RWPE1 (cell line): ENCODE measurements around the gene SOCS3.
A peak's percentile ranks its signal among the peaks of the same experiment; 100 is the strongest.

Source experiments
- CTCF ChIA-PET: fragments of 350-600 bp; sonication (Branson Sonifier 250); formaldehyde crosslinking; extraction: SDS; loops from one replicate; lab custom pipeline; 2021; lab: Yijun Ruan, JAX
- POLR2A ChIA-PET: fragments of 400-600 bp; formaldehyde crosslinking; extraction: SDS; loops from one replicate; lab custom pipeline; 2020; ENCODE audit warnings: antibody characterized with exemption; ENCODE audit not compliant: low non-redundant PET; lab: Yijun Ruan, JAX
- DNase-seq: peaks from one replicate; pipeline ENCODE4 v3.0.0; 2012; ENCODE audit warnings: low spot score
- H3K27ac ChIP-seq: fragments of 450-650 bp; 2 replicates; pipeline ENCODE4 v1.5.1; 2017
- TF ChIP-seq, protein P1 (sequence below): fragments of 450-650 bp; conservative IDR thresholded peaks from 2 replicates; pipeline ENCODE4 v1.5.1; 2017; ENCODE audit warnings: low read depth, mild to moderate bottlenecking

SOCS3 gene

DNA sequence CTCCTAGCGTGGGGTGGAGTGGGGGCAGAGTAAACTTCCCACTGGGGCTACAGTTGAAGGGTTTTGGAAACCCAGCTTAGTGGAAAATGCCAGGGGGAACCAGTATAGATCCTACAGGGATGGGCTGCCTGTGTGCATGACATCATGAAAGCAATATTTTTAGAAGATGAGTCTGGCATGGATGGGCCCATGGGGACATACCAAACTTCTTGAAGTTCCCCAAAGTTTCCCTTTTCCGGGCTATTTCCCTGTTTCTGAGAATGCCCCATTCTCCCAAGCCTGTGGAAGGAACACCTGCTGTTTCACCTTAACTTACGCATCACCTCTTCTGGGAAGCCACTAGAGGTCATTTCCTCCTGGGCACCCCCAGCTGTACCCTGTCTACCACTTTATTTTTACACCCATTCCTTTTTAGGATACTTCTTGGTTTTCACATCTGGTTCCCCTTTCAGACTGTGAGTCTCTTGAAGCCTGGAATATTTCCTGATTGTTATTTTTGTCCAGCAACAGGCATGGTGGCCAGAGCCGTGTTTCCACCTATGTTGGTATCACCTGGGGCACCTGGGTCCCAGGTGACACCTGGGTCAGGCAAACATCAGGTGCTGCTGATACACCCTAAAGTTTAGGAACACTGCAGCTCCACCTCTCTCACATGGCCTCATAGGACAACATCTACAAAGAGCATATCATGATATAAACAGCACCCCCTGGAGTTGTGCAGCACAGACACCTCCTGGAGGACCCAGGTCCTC lies 9.8 kb downstream of the SOCS3 start:
- POLR2A ChIA-PET: no interaction called here
- CTCF ChIA-PET: no interaction called here

DNA sequence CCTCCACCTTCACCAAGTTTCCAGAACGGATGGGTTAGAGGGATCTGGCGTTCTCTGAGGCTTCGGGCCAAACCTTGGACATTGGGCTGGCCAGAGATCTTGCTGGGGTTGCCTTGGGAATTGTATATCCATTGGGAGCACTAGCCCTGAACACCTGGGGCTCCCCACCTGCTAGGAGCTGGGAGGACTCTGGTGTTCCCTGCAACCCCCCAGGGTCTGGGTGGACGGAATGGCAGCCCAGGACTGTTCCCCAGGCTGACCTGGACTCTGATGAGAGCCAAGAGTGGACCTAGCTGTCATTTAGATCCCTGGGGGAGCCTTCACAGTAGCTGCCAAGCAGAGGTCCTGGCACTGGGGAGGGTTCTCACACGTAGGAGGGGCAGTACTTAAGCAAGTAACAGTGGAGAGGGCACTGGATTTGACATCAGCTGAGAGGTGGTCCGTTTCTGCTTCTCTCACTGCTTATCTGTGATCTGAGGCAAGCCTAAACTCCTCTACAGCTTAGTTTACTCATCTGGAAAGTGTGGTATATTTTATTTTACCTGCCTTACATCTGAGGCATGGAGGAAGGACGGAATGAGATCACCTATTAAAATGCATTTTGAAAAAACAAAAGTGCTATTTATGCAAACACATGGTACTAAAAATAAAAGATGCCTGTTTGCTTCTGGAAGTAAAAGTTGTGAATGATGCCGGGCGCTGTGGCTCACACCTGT lies 11.7 kb downstream of the SOCS3 start:
- H3K27ac ChIP-seq: no peak overlapping the region
- TF ChIP-seq, protein P1, sequence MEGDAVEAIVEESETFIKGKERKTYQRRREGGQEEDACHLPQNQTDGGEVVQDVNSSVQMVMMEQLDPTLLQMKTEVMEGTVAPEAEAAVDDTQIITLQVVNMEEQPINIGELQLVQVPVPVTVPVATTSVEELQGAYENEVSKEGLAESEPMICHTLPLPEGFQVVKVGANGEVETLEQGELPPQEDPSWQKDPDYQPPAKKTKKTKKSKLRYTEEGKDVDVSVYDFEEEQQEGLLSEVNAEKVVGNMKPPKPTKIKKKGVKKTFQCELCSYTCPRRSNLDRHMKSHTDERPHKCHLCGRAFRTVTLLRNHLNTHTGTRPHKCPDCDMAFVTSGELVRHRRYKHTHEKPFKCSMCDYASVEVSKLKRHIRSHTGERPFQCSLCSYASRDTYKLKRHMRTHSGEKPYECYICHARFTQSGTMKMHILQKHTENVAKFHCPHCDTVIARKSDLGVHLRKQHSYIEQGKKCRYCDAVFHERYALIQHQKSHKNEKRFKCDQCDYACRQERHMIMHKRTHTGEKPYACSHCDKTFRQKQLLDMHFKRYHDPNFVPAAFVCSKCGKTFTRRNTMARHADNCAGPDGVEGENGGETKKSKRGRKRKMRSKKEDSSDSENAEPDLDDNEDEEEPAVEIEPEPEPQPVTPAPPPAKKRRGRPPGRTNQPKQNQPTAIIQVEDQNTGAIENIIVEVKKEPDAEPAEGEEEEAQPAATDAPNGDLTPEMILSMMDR: no peak
- ChIA-PET CTCF (no interaction called here), POLR2A (no interaction called here)
- no peak for DNase-seq

More for the DNA sequence above, 9.8 kb downstream of the SOCS3 start:
- no peak for DNase-seq
- no peak overlapping the region for H3K27ac ChIP-seq
- TF ChIP-seq, protein P1: no peak

DNA sequence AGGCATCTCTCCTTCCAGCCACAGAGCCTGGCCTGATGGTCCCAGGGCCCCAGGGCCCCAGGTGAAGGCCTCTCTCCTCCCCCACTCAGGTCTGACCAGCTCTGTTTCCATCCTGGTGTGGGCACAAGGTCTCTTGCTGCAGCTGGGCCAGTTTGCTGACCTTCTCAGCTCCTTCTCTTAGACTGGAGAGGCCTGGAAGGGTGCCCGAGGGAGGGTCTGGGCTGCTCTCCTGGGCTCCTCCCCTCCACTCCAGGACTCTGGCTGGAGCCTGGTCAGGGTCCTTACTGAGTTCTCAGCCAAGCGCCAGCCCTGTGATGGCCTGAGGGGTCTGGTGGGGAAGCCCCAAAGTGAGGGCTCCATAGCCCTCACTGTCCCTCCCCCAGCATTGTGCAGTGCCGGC lies 12.4 kb downstream of the SOCS3 start:
- TF ChIP-seq, protein P1: no peak
- H3K27ac ChIP-seq: no peak overlapping the region
- POLR2A ChIA-PET: no interaction called here
- no peak for DNase-seq
- CTCF ChIA-PET: no interaction called here

DNA sequence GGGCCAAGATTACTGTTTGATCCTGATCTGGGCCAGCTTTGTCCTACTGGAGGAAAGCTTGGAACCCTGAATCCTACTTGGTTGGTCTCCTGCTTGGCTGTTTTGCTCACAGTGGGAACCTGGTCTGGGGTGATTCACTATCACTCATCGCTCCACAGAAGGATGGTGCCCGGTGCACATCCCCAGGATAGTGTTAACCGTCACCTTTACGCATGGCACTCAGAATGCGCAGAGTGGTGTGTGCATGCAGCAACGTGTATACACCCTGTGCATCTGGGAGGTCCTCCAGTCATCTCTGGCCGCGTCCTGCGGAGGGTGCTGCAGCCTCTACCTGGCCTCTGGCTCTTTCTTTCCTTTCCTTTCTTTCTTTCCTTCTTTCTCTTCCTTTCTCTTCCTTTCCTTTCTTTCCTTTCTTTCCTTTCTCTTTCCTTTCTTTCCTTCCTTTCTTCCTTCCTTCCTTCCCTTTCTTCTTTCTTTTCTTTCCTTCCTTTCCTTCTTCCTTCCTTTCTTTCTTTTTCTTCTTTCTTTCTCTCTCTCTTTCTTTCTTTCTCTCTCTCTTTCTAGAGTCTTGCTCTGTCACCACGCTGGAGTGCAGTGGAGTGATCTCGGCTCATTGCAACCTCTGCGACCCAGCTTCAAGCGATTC lies 13.1 kb downstream of the SOCS3 start:
- CTCF ChIA-PET: interaction anchor here (0.6 kb wide), 2 partner anchors 10 to 56 kb away, joined by 3 read pairs; no protein-coding TSS in a partner anchor
- DNase-seq: peak; percentile 27
- POLR2A ChIA-PET: no interaction called here
- H3K27ac ChIP-seq: no peak overlapping the region
- TF ChIP-seq, protein P1: no peak

DNA sequence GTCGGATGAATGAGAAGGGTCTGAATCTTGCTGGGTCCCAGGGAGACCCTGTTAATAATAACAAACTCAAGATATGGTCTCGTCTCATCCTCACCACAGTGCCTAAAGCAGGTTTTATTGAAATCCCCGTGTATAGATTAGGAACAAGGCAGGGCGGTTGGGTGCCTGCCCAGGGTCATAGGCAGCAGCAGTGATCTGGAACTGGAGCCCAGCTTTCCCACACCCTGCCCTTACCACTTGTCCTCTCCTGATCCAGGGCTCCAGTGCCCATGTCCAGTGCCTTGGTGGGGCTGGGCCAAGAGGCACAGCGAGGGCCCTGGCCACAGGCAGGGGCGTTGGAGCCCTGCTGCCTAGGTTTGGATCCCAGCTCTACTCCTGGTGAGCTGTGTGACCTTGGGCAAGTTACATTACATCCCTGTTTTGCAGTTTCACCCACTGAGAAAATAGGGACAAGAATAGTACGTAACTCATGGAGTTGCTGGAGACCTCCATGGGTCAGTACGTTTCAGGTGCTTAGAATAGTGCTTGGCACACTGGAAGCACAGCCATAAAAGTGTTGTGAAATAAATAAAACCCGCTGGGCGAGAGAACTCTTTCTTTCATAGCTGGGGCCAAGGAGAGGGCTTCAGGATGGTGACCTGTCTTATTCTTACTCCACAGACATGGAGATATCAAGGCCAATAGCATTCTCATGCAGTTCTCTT lies 13.9 kb downstream of the SOCS3 start:
- DNase-seq: no peak
- CTCF ChIA-PET: interaction anchor here (0.6 kb wide), 2 partner anchors 9 to 55 kb away, joined by 3 read pairs; no protein-coding TSS in a partner anchor
- POLR2A ChIA-PET: no interaction called here
- TF ChIP-seq, protein P1: no peak
- H3K27ac ChIP-seq: no peak overlapping the region

DNA sequence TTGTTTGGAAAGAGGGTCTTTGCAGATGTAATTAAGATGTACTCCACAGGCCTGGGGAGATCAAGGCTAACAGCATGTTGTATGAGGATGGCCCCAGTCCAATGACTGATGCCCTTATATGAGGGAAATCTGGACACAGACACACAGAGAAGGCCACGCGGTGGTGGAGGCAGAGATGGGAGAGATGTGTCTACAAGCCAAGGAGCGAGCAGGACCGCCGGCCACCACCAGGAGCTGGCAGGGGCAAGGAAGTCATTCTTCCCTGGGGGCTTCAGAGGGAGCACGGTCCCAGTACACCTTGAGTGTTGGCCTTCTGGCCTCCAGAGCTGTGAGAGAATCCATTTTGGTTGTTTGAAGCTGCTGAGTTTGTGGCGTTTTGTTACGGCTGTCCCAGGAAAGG lies 14.7 kb downstream of the SOCS3 start:
- no peak overlapping the region for H3K27ac ChIP-seq
- CTCF ChIA-PET: interaction anchor here (0.7 kb wide), 3 partner anchors 11 to 219 kb away, joined by 4 to 6 read pairs (median 4); no protein-coding TSS in a partner anchor
- POLR2A ChIA-PET: no interaction called here
- TF ChIP-seq, protein P1: no peak
- no peak for DNase-seq
